HG03280 (cell line): Measurements from ENCODE around the gene PRKACG.
"Not testable (repeated sequence)": the region's sequence is repeated elsewhere in the genome, so short reads cannot be mapped to it uniquely, and the experiment has no call there.

Experiments used
- ATAC-seq: cut with Tn5 transposase; IDR thresholded peaks from one replicate; pipeline ENCODE4 v1.9.1; 2021; ENCODE audit warnings: mild to moderate bottlenecking, moderate library complexity; ENCODE audit not compliant: unreplicated experiment

The PRKACG gene

DNA sequence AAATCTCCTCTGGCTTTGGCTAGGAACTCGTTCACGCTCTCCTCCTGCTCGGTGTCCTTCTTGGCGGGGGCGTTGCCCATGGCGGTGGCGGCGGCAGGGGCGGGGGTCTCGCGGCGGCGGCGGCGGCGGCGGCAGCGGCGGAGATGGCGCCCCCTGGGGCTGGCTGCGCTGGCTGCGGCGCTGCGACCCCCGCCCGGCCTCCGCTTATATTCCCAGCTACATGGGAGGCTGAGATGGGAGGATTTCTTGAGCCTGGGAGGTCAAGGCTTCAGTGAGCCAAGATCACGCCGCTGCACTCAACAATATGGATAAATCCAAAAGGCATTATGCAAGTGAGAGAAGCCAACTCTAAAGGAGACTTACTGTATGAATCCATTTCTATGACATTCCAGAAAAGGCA is at the start of gene PRKACG:
PRKACG (minus strand) TSS at position 101 of the 400 bp plus-strand sequence; CDS start at position 80, 21 bp downstream.
- ATAC-seq: no peak

DNA sequence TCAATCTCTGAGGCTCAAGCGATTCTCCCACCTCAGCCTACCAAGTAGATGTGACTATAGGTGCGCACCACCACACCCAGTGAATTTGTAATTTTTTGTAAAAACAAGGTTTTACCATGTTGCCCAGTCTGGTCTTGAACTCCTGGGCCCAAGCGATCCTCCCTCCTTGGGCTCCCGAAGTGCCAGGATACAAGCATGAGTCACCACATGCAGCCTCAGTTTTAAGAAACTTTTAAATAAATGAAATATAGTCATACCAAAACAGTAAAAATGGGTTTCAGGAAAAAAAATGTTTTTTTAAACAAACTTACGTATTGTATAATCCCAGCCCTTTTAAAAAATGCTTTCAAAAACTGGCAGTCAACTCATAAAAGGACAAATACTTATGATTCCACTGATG is 48.3 kb upstream of the PRKACG start:
- no peak for ATAC-seq

DNA sequence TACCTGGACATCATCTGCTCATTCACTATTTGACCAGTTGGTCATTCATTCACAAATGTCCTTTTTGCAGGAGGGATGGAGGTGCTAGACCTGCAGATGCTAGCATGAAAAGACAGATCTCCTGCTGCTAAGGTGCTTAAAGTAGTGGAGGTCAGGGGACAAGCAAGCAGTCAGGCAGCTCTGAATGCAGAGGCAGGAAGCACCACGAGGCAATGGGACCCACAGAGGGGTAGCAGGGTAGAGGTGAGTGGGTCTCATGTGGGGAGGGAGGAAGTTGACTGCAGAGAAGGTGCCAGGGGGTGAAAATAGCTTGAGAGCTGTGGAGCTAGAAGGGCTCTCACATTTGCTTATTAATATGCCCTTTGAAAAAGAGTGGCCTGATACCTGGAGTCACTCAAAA is 46.9 kb upstream of the PRKACG start:
- no peak for ATAC-seq

DNA sequence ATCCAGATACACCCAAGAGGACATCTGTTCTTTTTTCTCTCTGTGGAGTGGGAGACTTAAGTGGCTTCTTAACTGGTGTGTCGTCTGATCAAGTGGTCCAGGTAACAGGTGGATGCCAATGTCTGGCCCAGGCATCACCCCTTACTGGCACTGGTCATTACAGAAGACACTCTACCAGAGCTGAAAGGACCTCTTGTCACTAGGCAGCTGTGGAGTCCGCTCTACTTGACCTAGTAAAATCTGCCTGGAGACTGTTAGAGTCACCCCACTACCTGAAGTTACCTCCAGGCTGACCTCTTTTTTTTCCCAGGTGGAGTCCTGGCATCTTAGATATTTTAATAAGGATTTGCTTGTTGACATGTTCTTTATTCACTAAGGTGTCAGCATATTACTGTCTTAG is 44.2 kb upstream of the PRKACG start:
- ATAC-seq: no peak

DNA sequence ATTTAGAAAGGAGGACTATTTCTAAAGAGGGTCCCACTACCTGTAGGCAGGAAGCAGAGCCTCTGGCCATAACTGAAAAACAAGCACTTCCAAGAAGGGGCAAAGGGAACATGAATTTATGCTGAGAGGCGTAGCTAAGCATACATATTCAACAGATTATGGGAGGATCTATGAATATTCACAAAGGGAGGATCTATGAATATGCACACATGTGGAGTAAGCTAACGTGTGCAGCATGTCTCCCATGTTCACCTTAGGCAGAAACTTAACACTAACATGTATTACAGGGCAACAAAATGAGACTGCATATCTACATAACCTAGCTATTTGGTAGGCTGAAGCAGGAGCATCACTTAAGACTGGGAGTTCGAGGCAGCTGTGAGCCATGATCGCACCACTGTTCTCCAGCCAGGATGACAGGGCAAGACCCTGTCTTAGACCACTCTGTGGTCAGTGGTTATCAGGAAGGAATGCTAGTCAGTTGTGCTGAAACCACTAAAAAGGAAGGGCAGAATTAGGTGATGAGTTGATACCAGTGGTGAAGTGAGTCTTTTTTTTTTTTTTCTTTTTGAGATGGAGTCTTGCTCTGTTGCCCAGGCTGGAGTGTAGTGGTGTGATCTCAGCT is 42.4 kb upstream of the PRKACG start:
- no peak for ATAC-seq

DNA sequence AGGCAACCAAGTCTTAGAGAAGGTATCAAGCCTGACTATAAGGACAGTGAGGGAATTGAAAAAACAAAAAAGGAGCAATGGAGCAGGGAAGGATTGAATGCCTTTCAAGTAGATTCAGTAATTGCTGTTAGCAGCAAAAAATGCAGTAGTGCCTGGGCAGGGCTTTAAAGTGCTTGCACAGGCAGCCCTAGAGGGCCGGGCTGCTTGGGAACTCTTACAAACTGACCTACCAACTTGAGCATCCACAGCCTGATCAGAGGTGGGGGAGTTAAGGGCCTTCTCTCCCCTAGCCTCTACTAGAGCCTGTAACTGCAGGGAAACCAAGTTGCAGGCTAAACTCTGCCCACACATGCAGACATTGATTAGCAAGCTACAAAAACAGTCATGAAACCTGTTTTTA is 41.1 kb upstream of the PRKACG start:
- no peak for ATAC-seq

DNA sequence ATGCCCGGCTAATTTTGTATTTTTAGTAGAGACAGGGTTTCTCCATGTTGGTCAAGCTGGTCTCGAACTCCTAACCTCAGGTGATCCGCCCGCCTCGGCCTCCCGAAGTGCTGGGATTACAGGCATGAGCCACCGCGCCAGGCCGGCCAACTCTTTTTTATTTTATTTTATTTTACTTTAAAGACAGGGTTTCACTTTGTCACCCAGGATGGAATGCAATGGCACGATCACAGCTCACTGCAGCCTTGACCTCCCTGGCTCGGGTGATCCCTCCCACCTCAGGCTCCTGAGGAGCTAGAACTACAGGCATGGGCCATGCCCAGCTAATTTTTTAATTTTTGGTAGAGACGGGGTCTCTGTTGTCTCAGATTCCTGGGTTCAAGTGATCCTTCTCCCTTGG is 37.0 kb upstream of the PRKACG start:
- ATAC-seq: not testable (repeated sequence)

DNA sequence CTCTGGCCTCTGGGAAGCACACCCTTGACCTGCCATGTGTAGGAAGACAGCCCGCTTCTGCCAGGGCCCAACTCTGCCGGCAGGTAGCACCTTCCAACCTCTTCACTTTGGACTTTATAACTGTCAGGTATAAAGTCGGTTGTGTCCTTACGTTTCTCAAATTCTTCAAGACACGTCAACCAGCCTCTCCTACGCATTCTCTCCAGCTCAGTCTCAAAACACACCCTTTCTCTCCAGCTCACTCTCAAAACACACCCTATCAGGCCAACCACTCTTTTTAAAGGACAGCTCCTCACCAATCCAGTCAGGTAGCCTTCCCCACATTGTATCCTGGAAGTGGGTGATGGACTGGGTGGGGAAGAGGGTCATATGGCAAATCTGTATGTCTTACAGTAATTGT is 35.2 kb upstream of the PRKACG start:
- ATAC-seq: no peak

DNA sequence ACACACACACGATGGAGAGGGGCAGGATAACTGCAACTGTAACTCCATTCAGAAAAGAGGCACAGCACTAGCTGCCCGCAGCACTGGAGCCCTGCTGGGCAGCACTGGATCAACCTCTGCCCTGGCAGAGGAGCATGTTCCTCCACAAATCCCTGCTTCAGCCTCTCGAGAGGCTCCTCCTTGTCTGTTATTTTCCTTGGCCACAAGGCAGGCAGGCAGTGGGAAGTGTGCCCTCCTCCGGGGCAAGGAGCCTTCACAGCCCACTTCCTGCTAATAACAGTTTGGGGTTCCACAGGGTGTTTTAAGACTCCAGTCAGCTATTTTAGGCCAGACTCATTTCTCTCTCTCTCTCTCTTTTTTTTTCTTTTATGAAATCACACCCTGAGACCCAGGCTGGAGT is 33.5 kb upstream of the PRKACG start:
- no peak for ATAC-seq

DNA sequence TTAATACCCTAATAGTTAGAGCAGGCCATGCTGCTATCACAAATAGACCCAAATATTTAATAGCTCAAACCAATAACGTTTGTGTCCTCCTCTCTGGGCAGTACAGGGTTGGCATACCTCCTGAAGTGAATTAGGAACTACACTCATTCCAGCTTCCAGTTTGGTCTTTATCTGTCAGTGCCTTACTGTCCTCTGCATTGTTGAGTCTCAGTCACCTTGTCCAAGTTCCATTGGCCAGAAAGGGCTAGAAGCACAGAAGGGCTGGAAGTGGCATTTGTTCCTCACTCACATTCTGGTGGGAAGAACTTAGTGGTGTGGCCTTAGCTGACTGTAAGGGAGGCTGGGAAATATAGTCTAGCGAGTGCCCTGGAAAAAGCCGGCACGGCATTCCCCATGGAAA is 32.8 kb upstream of the PRKACG start:
- no peak for ATAC-seq

DNA sequence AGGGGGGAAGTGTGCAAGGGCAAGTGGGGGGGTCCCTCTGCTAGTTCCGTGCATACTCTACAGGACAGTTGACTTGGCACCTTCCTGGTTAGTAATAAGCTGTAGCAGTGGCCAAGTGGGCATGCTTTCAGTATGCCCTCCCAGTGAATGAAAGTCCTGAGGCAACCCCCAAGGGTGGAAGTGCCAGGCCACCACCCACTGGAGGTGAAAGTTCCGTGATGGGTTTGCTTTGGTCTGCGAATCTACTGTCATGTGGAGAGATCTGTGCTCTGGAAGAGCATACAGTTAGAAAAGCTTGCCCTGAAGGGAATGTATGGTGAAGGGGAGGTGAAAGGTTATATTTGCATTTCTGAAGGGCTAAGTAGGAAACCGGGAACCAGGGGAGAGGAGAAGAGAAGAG is 31.9 kb upstream of the PRKACG start:
- no peak for ATAC-seq

DNA sequence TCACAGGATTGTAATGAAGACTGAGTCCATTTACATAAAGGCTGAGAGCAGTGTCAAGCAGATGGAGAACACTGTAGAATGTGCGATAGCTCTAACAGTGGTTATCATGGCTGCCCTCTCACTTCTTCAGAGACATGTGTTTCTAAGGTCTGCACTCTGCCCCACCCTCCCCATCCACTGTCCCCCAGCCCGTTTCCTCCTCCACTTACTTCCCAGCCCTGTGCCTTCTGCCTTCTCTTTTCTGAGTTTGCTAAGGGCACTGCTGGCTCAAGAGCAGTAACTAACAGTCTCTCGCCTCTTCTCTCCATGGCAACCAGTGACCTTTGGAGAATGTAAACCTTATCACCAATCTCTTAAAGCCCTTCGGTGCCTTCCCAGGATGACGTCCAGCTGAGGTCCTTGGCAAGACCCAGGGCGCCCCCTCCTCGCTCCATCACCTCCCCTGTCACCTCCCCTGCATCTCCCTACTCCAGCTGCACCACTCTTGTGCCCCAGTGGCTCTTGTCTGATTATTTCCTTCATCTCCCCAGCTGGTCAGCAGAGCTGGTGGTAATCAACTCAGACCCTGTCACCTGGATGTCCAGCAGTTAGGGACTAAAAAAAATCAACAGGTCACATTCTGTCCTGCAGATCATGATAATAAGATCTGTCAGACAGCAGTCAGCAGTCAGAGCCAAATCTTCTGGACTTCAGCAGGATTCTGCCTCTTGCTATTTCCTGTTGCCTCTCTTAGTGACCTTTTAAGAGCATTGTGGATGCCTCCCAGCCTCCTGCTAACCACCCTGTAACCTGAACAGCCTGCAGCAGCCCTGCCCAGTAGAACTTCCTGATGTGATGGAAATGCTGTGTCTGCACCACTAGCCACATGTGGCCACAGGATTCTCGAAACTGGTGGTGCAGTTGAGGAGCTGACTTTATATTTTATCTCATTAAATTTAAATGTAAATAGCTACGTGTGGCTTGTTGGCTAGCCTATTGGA is 30.6 kb upstream of the PRKACG start:
- no peak for ATAC-seq

DNA sequence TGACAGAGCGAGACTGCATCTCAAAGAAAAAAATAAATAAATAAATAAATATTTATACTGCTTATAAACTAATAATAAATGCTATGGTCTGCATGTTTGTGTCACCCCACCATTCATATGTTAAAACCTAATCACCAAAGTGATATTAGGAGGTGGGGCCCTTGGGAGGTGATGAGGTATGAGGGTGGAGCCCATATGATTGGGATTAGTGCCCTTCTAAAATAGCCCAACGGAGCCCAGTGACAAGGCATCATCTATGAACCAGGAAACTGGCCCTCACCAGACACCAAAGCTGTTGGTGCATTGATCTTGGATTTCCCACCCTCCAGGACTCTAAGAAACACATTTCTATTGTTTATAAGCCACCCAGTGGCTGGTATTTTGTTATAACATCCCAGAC is 26.7 kb upstream of the PRKACG start:
- ATAC-seq: no peak

DNA sequence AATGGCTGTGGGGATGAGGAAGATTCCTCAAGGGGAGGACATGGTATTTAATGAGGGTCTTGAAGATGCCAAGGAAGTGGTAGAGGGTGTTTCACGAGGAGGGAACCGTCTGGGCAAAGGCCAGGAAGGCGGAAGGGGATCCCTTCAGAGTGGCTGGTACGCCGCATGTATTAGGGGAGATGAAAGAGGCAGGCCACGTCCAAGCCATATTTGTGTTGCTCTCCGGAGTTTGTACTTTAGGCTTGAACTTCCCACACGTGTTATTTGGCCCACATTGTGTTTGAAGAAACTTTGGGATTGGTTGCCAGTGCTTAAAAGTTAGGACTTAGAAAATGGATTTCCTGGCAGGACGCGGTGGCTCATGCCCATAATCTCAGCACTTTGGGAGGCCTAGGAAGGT is 22.9 kb upstream of the PRKACG start:
- no peak for ATAC-seq

DNA sequence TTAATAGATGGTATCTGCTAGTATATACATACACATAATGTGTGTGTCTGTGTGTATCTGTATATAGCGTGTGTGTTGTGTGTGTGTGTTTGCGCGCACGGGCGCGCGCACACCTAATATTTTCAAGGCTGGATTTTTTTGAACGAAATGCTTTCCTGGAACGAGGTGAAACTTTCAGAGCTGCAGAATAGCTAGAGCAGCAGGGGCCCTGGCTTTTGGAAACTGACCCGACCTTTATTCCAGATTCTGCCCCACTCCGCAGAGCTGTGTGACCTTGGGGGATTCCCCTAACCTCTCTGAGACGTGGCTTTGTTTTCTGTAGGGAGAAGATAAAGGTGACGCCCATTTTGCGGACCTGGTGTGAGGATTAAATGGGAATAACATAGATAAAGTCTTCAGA is 22.4 kb upstream of the PRKACG start:
- no peak for ATAC-seq

DNA sequence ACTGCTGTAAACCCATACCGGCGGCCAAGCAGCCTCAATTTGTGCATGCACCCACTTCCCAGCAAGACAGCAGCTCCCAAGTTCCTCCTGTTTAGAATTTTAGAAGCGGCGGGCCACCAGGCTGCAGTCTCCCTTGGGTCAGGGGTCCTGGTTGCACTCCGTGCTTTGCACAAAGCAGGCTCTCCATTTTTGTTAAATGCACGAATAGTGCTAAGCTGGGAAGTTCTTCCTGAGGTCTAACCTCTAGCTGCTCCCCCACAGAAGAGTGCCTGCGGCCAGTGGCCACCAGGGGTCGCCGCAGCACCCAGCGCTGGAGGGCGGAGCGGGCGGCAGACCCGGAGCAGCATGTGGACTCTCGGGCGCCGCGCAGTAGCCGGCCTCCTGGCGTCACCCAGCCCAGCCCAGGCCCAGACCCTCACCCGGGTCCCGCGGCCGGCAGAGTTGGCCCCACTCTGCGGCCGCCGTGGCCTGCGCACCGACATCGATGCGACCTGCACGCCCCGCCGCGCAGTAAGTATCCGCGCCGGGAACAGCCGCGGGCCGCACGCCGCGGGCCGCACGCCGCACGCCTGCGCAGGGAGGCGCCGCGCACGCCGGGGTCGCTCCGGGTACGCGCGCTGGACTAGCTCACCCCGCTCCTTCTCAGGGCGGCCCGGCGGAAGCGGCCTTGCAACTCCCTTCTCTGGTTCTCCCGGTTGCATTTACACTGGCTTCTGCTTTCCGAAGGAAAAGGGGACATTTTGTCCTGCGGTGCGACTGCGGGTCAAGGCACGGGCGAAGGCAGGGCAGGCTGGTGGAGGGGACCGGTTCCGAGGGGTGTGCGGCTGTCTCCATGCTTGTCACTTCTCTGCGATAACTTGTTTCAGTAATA is 21.8 kb upstream of the PRKACG start, which contains the start of gene FXN:
FXN (plus strand) TSS at position 315 of the 871 bp plus-strand sequence; CDS start at position 346, 31 bp downstream.
- peak; percentile 92 for ATAC-seq

DNA sequence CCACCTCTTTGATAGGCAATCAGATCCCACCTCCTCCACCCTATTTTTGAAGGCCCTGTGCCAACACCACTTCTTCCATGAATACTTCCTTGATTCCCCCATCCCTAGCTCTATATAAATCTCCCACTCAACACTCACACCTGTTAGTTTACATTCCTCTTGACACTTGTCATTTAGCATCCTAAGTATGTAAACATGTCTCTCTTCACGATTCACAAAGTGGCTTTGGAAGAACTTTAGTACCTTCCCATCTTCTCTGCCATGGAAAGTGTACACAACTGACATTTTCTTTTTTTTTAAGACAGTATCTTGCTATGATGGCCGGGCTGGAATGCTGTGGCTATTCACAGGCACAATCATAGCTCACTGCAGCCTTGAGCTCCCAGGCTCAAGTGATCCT is 20.2 kb upstream of the PRKACG start:
- no peak for ATAC-seq

DNA sequence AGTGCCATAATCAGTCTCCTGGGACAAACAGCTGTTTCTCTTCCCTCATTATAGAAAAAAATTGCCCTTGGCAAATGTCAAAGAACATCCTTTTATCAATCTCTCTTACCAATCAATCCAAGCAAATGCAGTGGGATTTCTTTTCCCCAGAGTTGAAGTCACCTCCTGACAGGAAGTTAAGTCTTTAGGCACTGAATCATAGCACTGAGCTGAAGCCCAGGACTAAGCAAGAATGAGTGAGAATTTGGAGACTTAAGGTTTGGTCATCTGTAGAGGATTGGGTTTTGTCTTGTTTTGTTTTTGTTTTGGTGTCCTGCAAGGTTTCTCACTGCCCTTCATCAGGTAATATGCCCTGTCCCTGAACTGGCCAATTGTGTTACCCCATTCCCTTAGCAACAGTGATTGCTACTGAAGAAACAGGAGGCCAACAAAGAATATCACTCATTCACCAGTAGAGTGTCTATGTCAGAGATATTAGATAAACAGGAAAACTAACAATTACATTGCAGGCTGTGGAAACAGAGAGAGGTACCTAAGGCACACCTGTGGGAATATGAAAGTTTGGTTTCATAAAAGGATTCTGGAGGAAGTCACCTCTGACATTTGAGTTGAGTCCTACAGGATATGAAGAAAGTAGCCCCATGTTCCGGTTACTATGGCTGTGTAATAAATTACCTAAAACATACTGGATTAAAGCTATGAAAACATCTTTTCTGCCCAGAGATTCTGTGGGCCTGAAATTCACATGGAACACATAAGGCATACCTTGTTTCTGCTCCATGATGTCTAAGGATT is 17.1 kb upstream of the PRKACG start:
- no peak for ATAC-seq

DNA sequence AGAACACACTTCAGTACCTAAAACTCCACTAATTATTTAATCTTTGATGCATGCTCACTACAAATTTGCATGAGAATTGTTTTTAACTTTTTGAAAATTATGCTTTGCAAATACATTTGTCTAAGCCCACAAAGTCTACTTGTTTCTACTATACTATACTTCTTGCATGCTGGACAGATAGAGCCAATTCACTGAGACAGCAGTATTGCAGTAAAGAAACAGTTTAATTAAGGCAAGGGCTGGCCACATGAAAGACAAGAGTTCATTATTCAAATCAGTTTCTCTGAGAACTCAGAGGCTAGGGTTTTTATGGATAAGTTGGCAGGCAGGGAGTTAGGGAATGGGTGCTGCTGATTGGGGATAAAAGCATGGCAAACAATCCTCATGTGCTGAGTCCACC is 15.6 kb upstream of the PRKACG start:
- no peak for ATAC-seq

DNA sequence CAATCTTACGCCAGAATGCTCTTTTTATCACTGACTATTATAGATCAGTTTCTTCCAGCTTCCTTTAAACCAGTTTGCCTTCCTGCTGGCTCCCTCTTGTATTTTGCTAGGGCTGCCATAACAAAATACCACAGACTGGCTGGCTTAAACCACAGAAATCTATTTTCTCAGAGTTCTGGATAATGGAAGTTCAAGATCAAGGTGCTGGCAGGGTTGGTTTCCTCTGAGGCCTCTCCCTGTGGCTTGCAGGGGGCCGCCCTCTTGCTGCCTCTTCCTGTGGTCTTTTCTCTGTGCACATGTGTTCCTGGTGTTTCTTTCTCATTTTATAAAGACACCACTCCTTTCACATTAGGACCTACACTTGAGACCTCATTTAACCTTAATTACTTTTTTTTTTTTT is 14.8 kb upstream of the PRKACG start:
- no peak for ATAC-seq
